GM19397 (cell line): ENCODE measurements around the gene SCYGR7.
"Not testable (repeated sequence)": the region's sequence is repeated elsewhere in the genome, so short reads cannot be mapped to it uniquely, and the experiment has no call there.

Experiments
- ATAC-seq: cut with Tn5 transposase; IDR thresholded peaks from one replicate; pipeline ENCODE4 v1.9.1; 2021; ENCODE audit warnings: mild to moderate bottlenecking, moderate library complexity; ENCODE audit not compliant: unreplicated experiment

Gene SCYGR7

GRCh38 chr2:227728035-227728434 lies at the start of gene SCYGR7:
Gene SCYGR7, plus strand, starts transcription at chr2:227728335. Its CDS starts 0 bp downstream, at chr2:227728335.
- ATAC-seq, result no peak

- ATAC-seq, result no peak
Measured at GRCh38 chr2:227684258-227684657, 43.9 kb upstream of the SCYGR7 start.

GRCh38 chr2:227687189-227687588 lies 40.9 kb upstream of the SCYGR7 start:
- ATAC-seq, result no peak

GRCh38 chr2:227696990-227697679 lies 31.0 kb upstream of the SCYGR7 start:
- no peak for ATAC-seq

- no peak for ATAC-seq
Measured at GRCh38 chr2:227701556-227701955, 26.6 kb upstream of the SCYGR7 start.

GRCh38 chr2:227703280-227703732 lies 24.8 kb upstream of the SCYGR7 start:
- ATAC-seq, result no peak

GRCh38 chr2:227703961-227704360 lies 24.2 kb upstream of the SCYGR7 start:
- ATAC-seq, result no peak

- ATAC-seq, result no peak
Measured at GRCh38 chr2:227706859-227707258, 21.3 kb upstream of the SCYGR7 start.

GRCh38 chr2:227707390-227707789 lies 20.7 kb upstream of the SCYGR7 start:
- no peak for ATAC-seq

- no peak for ATAC-seq
Measured at GRCh38 chr2:227710986-227711385, 17.1 kb upstream of the SCYGR7 start.

- ATAC-seq, result no peak
Measured at GRCh38 chr2:227713291-227713690, 14.8 kb upstream of the SCYGR7 start.

GRCh38 chr2:227716501-227716900 lies 11.6 kb upstream of the SCYGR7 start:
- ATAC-seq, result no peak

- ATAC-seq, result no peak
Measured at GRCh38 chr2:227717687-227718567, 10.2 kb upstream of the SCYGR7 start, which contains the start of gene SLC19A3. Gene SLC19A3, minus strand, starts transcription at chr2:227718028. Its CDS starts 15,710 bp downstream, at chr2:227702318.

GRCh38 chr2:227719641-227720040 lies 8.5 kb upstream of the SCYGR7 start:
- no peak for ATAC-seq

GRCh38 chr2:227720680-227721079 lies 7.5 kb upstream of the SCYGR7 start:
- no peak for ATAC-seq

GRCh38 chr2:227722821-227723220 lies 5.3 kb upstream of the SCYGR7 start:
- ATAC-seq, result not testable (repeated sequence)

GRCh38 chr2:227724394-227725039 lies 3.6 kb upstream of the SCYGR7 start, which contains the start of gene SCYGR6:
Gene SCYGR6, minus strand, starts transcription at chr2:227724757. Its CDS starts 0 bp downstream, at chr2:227724757.
- ATAC-seq, result no peak

GRCh38 chr2:227739351-227739750 lies 11.2 kb downstream of the SCYGR7 start:
- ATAC-seq, result no peak

- ATAC-seq, result not testable (repeated sequence)
Measured at GRCh38 chr2:227740705-227741104, 12.6 kb downstream of the SCYGR7 start.

GRCh38 chr2:227745594-227745993 lies 17.5 kb downstream of the SCYGR7 start, which contains the start of gene SCYGR8:
Gene SCYGR8, plus strand, starts transcription at chr2:227745894. Its CDS starts 0 bp downstream, at chr2:227745894.
- no peak for ATAC-seq

- no peak for ATAC-seq
Measured at GRCh38 chr2:227748079-227748478, 19.9 kb downstream of the SCYGR7 start.
